AG04449 (cell line): ENCODE results near the gene TMEM52.

Experiments
- CTCF ChIA-PET: fragments of 350-600 bp; formaldehyde crosslinking; extraction: SDS; loops from one replicate; lab custom pipeline; 2021; ENCODE audit warnings: antibody characterized with exemption; lab: Yijun Ruan, JAX
- POLR2A ChIA-PET: fragments of 400-600, 350-600 bp; formaldehyde crosslinking; extraction: SDS; loops from one replicate; lab custom pipeline; 2020; ENCODE audit warnings: antibody characterized with exemption, inconsistent platforms; lab: Yijun Ruan, JAX
- DNase-seq: peaks from one replicate; pipeline ENCODE4 v3.0.0-alpha.2; 2010; ENCODE audit warnings: low read depth, low spot score
- H3K4me3 ChIP-seq: 2 replicates; pipeline ENCODE4 v1.5.1; 2011; ENCODE audit warnings: low read depth, mild to moderate bottlenecking, control low read depth, low read length
- CTCF ChIP-seq: IDR thresholded peaks from one replicate; pipeline ENCODE4 v1.5.1; 2011; ENCODE audit warnings: mild to moderate bottlenecking, moderate library complexity, low read length, control low read depth, inconsistent platforms; ENCODE audit not compliant: insufficient read depth; ENCODE audit errors: missing control alignments

TMEM52 gene

GRCh38 chr1:1883092-1883873 lies 35.8 kb downstream of the TMEM52 start:
- no peak for TF ChIP-seq CTCF
- CTCF ChIA-PET = interaction anchor here (0.8 to 1.6 kb wide), 3 partner anchors 12 to 23 kb away, joined by 3 read pairs; no protein-coding TSS in a partner anchor
- no peak for DNase-seq
- POLR2A ChIA-PET = interaction anchor here (0.7 to 1.0 kb wide), 2 partner anchors 10 to 232 kb away, joined by 3 to 4 read pairs; no protein-coding TSS in a partner anchor
- H3K4me3 ChIP-seq = no peak overlapping the region

- TF ChIP-seq CTCF = no peak
- no peak for DNase-seq
- POLR2A ChIA-PET = interaction anchor here (1.1 kb wide), 1 partner anchor 21 kb away, joined by 3 read pairs; no protein-coding TSS in a partner anchor
- CTCF ChIA-PET = interaction anchor here (1.0 to 1.7 kb wide), 2 partner anchors 12 to 24 kb away, joined by 3 to 6 read pairs; no protein-coding TSS in a partner anchor
- H3K4me3 ChIP-seq = no peak overlapping the region
These were observed 37.4 kb downstream of the TMEM52 start for GRCh38 chr1:1881727-1882126.

GRCh38 chr1:1880617-1881312 lies 38.3 kb downstream of the TMEM52 start:
- no peak overlapping the region for H3K4me3 ChIP-seq
- ChIA-PET CTCF (interaction anchor here (1.7 kb wide), 1 partner anchor 11 kb away, joined by 6 read pairs; no protein-coding TSS in a partner anchor), POLR2A (interaction anchor here (1.1 kb wide), 1 partner anchor 20 kb away, joined by 3 read pairs; no protein-coding TSS in a partner anchor)
- TF ChIP-seq CTCF = no peak
- DNase-seq = no peak

GRCh38 chr1:1879942-1880341 lies 39.1 kb downstream of the TMEM52 start:
- POLR2A ChIA-PET = no interaction called here
- no peak for TF ChIP-seq CTCF
- CTCF ChIA-PET = no interaction called here
- no peak overlapping the region for H3K4me3 ChIP-seq
- no peak for DNase-seq

- CTCF ChIA-PET = interaction anchor here (1.1 to 1.3 kb wide), 3 partner anchors 9 to 11 kb away, joined by 3 to 4 read pairs (median 3); no protein-coding TSS in a partner anchor
- H3K4me3 ChIP-seq = no peak overlapping the region
- DNase-seq = no peak
- POLR2A ChIA-PET = no interaction called here
- TF ChIP-seq CTCF = no peak
These were observed 41.1 kb downstream of the TMEM52 start for GRCh38 chr1:1877865-1878436.
